NCI-H526 treated with DMSO at 0.1 percent for 48 hours (cell line): ENCODE data around the gene JOSD1.

ENCODE experiments used
- DNase-seq: peaks from one replicate; lab custom pipeline; 2025; lab: John Stamatoyannopoulos, UW

Gene JOSD1

DNA sequence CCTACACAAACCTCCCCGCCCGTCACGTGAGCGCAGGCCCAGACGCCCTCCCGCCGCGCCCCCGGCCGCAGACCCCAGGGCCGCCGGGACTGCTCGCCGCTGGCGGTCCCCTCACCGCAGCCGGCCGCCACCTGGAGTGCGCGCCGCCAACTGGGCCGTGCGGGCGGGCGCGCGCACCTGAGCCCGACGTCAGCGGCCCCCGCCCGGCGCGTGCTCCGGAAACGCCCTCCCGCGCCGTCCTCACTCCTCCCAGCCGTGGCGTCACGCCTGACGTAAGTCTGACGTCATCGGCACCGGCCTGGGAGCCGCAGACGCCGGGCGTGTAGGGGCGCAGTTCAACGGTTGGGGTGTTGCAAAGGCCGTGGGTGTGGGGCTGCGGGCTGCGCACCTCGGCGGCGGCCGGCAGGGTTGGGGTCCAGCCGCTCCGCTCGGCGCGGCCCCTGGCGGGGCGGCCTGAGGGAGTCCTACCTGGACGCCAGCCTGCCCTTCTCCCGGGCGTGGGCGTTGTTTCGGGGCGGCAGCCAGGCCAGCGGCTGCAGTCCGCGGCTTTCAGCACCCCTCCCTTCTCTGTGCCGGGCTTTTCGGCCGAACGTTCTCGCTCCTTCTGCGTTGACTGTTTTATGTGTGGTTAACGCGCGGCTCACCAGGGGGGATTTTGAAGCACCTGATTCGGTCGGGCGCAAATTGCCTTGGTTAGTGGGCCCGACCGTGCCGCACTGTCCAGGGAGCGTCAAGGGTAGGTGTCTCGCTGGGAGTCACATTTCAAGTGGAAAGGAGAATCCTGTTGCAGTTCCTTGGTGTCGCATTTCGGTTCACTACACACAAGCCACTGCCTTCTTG, at the start of gene JOSD1:
TSS of gene JOSD1 (minus strand) at position 155 of the 840 bp plus-strand sequence. CDS start 956 bp downstream, outside the sequence.
- DNase-seq = peak; percentile 71

- no peak for DNase-seq
These were observed 49.4 kb upstream of the JOSD1 start for GRCh38 chr22:38750104-38750503.

- DNase-seq = no peak
These were observed 47.9 kb upstream of the JOSD1 start for GRCh38 chr22:38748487-38749136.

- no peak for DNase-seq
These were observed 45.1 kb upstream of the JOSD1 start for GRCh38 chr22:38745676-38746460.

DNA sequence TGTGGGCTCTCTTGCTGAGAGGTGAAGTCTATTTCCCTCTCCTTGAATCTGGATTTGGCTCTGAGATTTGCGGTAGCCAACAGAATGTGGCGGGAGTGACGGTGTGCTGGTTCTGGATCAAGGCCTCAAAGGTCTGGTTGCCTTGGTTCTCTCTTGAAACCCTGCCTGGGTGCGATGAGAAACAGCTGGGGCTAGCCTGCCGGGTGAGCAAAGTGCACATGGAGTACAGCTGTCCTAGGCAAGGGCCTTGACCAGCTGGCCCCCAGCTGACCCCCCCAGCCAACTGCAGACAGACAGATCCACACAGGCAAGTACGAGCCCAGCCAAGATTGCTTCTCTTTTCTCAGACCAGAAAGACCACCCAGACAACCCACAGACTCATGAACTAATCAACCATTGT, 44.2 kb upstream of the JOSD1 start:
- DNase-seq = no peak

GRCh38 chr22:38742176-38742942, 41.6 kb upstream of the JOSD1 start:
- DNase-seq = no peak

GRCh38 chr22:38741576-38741975, 40.8 kb upstream of the JOSD1 start:
- no peak for DNase-seq

DNA sequence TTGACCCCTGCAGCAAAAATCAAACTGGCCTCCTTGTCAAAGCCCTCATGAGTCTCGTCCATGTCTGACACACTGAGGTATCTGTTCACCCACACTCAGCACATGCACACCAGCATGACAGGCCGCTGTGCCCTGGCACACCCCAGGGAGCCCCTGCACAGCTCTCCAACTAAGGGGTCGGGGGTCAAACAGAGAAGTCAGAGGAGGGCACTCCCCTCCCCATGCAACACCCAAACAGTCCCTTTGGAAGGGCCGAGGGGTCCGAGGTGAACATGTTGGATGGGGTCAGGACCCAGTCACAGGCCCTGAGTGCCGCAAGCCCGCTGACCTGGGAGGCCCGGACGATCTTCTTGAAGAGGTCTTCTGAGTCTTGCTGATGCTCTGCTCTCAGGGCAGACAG, 40.4 kb upstream of the JOSD1 start:
- DNase-seq = no peak

DNA sequence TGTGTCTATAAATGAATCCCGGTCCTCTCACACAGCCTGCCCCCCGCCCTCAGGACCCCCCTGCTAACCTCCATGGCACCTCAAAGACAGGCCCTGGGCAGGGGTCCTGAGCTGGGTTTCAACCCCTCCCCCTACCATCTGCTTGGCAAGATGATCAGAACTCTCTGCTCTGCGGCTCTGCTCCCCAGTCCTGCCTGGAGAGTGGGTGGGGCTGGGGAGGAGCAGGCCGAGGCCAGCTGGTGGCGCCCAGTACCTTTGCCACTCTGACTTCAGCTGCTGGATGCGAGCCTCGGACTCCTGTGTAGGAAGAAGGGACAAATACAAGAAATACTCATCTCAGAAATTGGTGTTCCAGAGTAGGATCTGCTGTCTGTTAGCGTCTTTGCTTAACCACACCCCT, 40.0 kb upstream of the JOSD1 start:
- DNase-seq = no peak

DNA sequence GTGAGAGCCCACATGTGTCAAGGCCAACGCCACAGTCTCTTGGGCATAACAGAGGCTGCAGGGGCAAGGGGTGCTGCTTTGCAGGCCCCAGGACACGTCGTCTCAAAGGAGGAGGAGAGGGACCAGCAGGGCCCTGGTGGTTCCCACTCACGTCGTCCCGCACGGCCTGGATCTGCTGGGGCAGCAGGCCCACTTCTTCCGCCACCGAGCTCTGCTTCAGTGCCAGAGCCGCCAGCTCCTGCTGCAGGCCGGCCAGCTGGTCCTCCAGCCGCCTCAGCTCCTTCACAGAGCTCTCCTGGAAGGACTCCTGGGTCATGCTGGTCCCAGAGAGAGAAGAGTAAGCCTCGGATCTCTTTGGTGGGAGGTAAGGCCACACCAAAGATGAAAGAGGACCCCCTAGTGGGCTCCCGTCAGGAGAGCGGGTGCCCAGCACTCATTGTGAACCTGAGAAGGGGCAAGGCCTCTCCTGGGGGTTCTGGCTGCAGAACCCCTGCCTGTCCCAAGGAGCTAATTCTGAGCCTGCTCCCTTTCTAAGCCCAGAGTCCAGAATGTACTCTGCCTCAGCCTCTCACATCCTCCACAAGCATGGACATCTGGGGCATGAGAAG, 39.5 kb upstream of the JOSD1 start:
- no peak for DNase-seq

DNA sequence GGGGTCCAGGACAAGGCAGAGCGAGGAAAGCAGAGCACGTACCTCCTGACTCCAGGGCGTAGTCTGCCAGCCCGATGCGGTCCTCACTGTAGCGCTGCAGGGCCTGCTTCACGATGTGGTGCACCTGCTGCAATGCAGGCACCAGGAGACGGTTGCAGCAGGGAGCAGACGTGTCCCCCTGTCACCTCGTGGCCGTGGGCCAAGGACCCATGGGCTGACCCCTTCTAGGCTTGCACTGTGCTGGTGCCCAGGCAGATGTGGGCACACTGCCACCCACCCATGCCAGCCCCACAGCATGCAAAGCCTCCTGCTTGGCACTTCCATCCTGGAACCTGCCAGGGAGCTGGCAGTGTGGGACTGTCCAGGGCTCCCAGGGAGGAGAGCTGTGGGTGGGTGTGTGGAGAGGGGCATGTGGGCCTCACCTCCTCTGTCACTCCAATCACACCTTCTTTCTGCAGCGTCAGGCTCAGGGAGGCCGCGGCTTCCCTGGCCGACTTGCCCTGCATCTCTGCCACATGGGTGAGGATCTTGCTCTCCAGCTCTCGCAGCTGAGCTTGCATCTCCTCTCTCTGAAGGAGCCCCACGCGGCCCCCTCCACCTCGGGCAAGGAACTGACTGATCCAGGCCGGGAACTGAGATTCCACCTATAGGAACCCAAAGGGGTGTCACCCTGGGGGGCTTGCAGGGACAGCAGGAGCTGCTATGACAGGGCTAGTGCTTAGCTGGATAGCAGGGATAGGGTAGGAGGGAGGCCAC, 38.7 kb upstream of the JOSD1 start:
- DNase-seq = no peak

DNA sequence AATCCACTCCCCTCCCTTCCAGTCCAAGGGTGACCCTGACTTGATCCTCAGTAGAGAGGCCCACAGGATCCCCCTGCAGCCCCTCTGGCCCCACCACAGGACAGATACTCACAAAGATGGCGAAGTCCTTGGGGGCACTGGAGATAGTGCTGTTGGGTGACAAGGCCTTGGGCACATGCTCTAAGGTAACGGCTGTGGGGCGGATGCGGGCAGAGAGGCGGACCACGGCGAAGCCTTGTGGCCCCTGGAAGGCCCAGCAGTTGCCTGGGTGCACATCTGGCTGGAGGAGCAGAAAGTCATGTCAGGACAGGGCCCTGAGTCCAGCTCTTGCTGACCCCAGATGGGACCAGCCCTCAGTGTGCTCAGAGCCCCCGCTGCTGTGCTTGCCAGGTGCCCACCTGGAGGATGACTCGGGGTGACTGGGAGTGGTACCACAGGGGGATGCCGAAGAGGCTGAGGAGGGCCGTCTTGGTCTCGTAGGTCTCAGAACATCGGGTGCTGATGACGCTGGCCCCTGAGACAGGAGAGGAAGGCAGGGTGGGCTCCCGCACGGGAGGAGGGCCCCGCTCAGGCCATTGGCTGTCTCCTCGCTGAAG, 37.8 kb upstream of the JOSD1 start:
- no peak for DNase-seq

GRCh38 chr22:38737302-38738060, 36.7 kb upstream of the JOSD1 start:
- DNase-seq = no peak

- DNase-seq = no peak
These were observed 35.5 kb upstream of the JOSD1 start for GRCh38 chr22:38736257-38736570.

- no peak for DNase-seq
These were observed 34.9 kb upstream of the JOSD1 start for GRCh38 chr22:38735465-38736256.

- no peak for DNase-seq
These were observed 34.4 kb upstream of the JOSD1 start for GRCh38 chr22:38735126-38735464.

- no peak for DNase-seq
These were observed 33.8 kb upstream of the JOSD1 start for GRCh38 chr22:38734421-38735100.

DNA sequence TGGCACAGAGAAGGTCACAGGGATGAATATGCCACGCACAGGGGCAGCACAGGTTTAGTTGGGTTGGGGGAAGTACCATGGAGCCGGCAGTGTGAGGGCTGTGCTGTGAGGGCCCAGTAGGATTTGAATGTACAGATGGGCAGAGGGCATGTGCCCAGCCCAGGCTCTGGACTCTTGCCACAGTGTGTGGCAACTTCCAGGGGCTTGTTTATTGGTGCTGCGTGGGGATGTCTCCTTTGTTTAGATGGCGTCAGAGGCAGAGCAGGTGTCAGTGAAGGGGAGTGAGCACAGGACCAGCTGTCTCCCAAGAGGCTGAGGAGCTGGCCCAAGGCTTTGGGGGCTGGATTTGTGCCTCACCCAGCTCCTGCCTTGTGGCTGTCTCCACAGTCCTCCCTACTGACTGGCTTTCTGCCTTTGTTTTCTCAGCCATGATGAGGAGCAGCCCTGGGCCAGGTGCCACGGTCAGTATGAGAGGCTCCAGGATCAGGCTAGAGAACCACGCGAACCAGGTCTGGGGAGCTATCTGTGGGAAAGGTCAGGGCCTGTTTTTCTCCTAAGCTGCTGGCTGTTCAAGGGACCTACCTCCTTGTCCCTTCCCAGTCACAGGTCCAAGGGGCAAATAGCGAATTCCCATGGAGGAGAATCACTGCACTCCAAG, 33.1 kb upstream of the JOSD1 start:
- DNase-seq = no peak
